Measurements from ENCODE around the gene SOHLH2.

The SOHLH2 gene, protein sequence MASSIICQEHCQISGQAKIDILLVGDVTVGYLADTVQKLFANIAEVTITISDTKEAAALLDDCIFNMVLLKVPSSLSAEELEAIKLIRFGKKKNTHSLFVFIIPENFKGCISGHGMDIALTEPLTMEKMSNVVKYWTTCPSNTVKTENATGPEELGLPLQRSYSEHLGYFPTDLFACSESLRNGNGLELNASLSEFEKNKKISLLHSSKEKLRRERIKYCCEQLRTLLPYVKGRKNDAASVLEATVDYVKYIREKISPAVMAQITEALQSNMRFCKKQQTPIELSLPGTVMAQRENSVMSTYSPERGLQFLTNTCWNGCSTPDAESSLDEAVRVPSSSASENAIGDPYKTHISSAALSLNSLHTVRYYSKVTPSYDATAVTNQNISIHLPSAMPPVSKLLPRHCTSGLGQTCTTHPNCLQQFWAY

DNA sequence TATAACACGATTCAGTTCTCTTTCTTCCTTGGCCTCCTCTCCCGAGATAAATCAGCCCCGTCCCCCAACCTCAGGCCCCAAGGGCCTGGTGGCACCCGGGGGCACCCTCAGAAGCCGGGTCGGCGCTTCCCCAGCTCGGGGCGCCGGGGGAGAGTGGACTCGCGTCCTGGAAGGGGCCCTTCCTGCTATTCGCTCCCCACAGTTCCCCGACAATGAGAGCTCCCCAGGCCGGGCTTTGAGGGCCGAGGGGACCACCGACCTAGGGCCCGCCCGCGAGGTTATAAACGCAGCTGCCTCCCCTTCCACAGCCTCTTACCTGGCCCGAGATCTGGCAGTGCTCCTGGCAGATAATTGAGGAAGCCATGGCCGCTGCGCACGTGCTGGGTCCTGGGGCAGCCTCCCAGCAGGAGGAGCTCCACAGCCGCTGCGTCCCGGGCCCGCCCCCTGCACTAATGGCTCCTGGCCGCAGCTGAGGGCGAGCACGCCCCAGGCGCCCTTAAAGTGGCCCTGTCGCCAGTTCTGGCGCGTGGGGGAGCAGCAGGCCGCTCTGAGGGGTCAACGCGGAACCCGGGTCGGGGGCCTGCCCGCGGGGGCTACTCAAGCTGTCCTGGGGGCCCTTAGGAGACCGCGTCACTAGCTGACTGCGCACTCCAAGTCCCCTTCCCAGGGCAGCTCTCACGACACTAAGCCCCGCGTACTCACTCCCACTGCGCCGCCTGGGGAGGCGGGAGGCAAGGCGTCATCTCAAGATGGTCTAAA is at the start of gene SOHLH2:
SOHLH2 (minus strand) TSS at position 394 of the 759 bp plus-strand sequence; CDS start at position 364, 30 bp downstream.
- FAIRE-seq = no peak

DNA sequence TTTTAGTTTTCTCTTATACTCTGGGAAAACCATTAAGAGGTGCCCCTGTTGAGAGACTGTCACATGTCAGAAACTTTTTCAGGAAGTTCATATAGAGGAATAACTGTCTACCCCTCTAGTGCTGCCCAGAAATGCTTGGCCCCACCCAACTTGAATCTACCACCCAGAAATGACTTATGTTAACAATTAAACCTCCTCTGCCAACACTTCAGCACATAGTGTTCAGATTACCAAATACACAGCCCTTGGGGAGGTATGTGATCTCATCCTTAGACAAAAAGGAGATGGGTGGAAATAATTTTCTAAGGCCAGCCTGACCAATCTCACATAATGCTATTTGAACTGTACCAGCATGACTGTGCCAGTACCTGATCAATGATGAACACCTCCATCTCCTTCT is 47.6 kb upstream of the SOHLH2 start:
- no peak for FAIRE-seq

DNA sequence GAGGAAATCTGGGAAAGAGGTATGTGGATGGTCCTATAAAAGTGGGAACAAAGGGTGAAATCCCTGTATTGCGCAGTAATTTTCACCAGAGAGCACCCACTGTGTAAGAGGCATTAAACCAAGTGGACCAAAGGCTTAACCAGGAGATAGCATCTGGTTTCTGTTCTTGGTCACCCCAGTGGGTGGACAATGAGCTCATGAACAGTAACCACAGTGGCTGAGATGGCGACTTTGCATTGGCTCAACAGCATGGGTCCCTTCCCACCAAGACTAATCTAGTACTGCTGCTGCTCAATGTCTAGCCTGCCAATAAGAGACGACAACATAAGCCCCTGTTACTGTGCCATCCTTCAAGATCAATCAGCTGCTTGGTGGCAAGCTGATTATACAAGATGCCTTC is 46.7 kb upstream of the SOHLH2 start:
- FAIRE-seq = no peak

DNA sequence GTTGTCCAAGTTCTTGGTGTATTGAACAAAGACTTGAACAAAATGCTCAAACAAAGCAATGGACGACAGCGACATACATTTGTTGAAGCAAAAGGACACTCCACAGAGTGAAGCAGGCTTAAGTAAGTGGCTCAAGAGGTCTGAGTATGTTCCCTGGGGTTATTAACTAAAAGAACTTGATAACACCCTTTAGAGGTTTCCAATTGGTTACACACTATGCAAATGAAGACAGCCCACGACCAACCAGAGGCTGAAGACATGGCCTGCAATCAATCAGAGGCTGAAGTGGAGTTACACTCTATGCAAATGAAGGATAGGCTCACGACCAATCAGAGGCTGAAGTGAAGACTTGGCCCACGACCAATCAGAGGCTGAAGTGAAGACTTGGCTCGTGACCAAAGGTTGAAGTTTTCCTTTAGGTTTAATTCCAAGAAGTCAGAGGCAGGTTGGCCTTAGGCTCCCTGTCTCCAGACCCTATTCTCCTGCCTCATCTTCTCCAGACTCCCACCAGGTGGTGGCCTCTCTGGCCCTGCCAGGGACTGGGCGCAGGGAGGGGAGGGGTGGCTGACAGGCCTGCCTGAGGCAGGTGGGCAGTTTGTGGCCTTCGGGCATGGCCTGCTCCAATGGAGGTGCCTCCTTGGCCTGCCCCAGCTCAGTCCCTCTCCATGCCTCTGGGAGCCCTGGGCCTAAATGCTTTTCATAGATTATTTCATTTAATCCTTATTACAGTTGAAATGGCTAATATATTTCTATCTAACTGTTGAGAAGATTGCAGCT is 45.2 kb upstream of the SOHLH2 start:
- no peak for FAIRE-seq

DNA sequence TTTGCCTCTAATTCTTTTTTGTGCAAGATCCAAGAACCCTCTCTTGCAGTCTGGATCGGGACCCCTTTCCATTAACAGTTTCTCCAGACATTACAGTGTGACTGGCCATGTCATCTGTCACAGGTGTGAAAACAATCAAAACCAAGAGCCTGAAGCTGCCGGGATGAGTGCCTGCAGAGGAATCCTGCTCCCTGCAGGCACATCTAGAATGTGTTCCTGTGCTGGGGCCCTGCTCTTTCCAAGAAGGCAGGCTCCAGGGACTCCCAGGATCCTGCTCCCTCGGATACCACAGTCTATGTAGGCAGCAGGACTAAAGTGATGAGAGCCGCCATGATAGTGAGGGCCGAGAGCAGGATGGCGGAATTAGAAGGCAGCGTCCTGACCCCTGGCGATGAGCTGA is 44.5 kb upstream of the SOHLH2 start:
- no peak for FAIRE-seq

DNA sequence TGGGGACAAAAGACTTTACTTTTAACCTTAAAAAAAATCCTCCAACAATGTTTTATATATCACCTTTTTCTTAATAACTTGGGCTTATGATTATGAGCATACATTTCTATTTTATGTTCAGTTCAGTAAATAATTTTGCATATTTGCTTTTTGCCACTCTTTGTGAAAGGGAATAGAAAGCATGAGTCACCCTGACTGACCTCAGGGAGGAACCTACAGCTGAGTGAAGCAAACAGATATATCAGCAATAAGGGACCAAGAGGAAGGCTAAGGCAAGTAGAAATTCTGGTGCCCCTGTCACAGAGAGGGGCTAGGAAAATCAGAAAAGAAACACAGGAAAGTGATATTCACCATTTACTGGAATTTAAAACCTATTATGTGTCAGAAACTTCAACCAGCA is 37.2 kb upstream of the SOHLH2 start:
- FAIRE-seq = no peak

DNA sequence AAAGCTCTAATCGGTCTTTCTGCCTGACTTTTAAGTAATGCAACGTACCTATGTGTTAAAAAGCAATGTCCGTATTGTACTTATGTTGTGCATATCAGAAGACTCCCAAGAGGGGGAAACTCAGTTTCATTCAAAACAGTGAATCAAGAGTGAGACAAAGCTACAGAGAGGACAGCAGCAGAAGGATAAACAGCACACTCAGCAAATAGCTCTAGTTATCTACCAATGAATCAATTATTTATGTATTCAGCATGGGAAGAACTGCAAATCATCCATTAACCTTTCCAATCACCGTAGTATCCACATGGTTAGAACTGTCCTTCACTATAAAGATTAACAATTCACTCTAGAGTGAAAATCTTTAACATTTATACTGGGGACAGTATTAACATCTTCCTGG is 36.7 kb upstream of the SOHLH2 start:
- FAIRE-seq = no peak

DNA sequence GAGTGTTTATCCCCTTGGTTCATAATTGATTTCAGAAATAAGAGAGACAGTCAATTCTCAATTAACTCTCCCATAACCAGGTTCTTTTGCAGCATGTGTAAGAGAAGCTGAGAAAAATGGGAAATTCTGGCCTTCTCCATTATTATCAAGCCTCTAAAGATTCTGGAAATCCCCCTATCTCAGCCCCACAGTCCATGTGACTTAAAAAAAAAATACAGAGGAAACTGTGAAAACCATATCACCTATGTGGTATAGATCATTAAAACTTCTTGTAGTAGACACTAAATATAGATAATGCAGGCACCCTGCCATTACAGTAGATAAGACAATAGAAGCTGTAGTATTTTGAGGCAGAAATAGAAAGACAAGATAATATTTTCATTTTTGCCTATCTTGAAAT is 34.3 kb upstream of the SOHLH2 start:
- no peak for FAIRE-seq

DNA sequence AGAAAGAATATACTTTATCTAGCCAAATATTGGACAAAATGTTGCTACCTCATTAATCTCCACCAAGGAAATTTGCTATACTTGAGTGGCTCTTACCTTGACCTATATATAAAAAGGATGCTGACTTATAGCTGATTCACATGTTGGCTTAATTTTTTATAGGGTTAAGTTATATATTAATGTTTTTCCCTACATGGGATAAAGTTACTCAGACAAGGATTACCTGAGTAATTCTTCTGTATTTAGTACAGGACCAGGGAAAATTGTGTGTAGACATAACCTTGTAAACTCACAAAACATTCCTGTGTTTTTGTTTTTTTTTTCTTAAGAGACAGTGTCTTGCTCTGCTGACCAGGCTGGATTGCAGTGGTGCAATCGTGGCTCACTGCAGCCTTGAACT is 30.6 kb upstream of the SOHLH2 start:
- no peak for FAIRE-seq

DNA sequence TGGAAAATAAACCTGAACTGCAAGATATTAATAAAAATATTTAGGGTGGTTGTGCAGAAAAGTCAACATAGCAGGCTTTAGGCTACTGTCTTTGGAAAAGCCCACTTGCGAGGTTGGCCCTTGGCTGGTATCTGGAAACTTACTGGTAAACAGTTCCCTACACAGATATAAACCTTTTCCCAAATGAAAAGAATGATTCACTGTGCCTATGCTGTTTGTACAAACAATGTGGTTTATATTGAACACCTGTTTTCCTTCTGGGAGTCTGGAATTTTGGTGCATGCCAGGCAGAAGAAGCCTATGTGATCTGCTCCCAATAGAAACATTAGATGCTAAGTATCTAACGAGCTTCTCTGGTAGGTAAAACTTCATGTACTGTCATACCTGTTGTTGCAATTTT is 29.7 kb upstream of the SOHLH2 start:
- FAIRE-seq = no peak

DNA sequence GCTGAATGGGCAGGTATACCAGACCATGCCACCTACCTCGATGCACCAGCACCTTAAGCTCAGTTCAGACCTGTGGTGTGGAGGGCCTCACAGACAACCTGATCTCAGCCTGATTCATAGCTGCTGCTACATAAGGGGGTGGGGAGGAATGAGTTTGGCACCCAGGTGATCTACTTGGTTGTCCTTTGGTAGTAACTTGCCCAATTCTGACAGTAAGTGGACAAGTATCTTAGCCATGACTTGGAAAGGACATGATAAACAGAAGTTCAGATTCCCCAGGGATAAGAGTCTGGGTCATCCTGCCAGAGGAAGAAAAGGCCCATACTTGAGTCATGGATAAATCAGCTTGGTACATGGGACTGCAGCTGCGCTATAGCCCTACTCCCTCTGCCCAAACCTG is 28.4 kb upstream of the SOHLH2 start:
- FAIRE-seq = no peak

DNA sequence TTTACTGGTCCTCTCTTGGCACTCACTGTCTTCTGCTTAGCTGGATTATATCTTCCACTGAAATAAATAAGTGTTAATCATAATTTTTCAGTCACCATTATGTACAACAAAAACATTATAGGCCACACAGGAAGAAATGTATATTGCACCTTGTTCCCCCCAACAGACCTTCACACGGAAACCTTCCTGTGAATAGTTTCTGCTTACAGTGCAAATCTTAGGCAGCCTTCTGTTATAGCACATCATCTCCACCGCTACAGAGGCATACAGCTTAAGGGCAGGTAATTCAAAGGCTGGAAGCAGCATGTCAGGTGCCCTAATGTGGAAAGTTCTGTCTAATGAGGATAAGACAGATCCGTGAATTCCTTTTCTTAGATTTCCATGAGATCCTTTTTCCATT is 16.9 kb upstream of the SOHLH2 start:
- no peak for FAIRE-seq

DNA sequence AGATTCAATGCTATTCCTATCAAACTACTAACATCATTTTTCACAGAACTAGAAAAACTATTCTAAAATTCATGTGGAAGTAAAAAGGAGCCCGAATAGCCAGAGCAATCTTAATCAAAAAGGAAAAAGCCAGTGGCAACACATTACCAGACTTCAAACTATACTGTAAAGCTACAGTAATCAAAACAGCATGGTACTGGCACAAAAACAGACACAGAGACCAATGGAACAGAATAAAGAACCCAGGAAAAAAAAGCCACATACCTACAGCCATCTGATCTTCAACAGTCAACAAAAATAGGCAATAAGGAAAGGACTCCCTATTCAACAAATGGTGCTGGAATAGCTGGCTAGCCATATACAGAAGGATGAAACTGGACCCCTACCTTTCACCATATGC is 10.4 kb upstream of the SOHLH2 start:
- no peak for FAIRE-seq

DNA sequence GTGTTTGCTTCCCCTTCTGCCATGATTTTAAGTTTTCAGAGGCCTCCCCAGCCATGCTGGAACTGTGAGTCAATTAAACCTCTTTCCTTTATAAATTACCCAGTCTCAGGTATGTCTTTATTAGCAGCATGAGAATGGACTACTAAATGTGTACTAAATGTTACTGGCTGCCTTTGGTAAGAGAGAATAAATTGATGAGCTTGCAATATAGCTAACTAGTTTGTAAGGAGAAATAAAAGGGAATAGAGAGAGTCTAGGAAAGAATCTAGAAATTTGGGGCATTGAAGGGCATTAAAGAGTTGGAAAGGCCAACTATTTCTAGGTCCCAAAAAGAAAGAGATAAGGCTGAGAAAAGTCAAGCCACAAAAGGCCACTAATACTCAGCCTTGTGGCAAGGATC is 5.5 kb upstream of the SOHLH2 start:
- FAIRE-seq = no peak

DNA sequence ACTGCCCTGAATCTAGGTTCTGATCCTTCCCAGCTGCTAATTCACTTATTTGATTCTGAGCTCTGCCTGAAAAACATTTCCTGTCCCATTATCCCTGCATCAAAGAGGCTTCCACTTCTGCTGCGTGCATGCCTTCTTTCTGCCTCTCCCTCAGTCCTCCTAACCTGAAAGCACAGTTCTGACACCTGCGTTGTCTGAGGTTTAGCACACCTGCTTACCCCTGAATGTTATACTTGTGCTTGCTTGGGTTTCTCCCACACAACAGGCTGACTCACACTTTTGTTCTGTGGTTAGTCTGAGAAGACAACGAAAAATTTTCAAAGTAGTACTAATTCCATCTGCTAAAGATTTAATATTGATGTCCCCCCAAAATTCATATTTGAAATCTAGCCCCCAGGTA is 3.1 kb upstream of the SOHLH2 start:
- no peak for FAIRE-seq

DNA sequence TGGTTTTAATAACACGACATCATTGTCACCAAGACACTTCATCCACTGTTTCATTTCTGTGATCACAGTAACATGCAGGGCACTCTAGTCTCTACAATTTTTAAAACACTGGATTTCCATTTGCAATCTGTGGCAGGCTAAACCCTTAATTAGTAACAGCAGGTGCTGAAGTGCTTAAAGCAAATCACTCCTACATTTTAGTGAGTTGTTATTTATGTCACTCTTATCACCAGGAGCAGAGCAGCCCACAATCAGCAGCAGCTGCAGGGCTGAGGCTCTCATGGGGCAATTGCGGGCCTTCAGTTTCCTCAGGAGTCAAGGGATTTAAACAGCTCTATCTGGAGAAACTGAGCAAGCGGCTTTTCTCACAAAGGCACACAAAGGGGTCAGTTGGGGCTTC is 1.6 kb downstream of the SOHLH2 start:
- FAIRE-seq = no peak

DNA sequence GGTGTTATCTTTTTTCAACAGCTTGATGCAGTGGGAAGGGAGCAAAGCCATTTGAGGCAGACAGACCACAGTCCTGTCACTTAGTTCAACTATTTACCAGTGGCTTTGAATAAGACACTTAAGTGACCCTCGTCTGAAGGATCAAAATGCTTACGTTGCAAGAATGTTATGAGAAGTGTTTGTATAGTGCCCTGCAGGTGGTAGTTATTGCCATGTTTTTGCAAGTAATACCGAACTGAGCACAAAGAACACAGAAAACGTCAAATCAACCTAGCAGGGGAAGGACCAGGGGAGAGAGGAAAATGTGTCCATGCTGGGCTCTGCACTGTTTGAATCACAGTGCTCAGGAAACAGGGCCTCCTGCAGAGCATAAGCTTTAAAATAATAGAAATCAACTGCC is 2.8 kb downstream of the SOHLH2 start:
- FAIRE-seq = no peak

DNA sequence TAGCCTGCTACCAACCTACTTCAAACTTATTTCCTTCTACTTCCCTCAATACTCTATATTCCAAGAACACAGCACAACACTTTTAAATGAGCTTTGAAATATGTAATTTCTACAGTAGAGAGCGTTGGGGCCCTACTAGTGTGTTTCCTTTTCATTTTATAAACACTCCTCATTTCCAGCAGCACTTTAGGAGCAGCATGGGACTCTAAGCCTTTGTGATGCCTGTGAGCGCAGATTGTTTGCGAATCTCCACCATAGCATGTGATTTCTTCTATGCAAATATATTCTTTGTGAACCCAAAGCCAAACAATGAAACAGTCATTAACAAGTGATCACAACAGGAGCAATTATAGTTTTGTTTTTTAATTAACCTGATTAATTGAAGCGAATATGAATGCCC is 3.6 kb downstream of the SOHLH2 start:
- no peak for FAIRE-seq

DNA sequence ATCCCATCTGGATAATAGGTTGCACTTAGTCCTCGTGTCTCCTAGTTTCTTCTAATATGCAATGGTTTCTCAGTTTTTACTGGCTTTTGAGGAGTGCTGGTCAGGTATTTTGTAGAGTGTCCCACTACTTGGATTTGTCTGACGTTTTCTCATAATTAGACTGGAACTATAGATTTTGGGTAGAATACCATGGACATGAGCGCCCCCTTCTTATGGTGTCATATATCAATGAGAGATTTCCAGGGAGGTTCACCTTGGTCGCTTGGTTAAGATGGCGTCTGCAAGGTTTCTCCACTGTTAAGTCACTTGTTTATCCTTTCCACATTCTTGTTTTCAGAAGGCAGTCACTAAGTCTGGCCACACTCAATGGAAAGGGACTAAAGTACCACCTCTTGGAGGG is 6.7 kb downstream of the SOHLH2 start:
- FAIRE-seq = no peak

DNA sequence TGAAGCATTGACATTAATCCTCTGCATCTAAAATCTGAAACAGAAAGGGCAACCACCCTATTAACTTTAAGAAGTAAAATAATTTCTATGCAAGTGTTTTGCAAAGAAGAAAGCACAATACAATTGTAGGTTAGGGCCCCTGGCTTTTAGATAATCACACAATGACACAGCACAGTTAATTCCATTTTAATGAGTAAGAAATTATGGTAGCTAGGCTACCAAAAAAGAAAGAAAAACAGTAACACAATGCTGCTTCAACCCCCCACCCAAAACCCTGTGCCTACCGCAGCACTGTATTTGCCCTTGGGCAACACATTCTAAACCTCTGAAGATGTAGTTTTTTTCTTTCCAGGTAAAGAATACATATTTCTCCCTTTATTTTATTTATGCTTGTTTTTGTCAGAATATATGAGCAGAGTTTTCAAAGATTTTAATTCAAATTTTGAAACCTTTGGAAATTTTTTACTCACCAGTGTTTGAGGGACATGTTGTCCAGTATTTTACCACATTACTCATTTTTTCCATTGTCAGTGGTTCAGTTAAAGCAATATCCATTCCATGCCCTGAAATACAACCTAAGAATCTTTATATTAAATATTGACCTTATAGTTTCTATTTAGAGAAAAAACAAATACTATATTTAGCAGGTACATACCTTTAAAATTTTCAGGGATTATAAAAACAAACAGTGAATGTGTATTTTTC is 21.1 kb downstream of the SOHLH2 start:
- no peak for FAIRE-seq

DNA sequence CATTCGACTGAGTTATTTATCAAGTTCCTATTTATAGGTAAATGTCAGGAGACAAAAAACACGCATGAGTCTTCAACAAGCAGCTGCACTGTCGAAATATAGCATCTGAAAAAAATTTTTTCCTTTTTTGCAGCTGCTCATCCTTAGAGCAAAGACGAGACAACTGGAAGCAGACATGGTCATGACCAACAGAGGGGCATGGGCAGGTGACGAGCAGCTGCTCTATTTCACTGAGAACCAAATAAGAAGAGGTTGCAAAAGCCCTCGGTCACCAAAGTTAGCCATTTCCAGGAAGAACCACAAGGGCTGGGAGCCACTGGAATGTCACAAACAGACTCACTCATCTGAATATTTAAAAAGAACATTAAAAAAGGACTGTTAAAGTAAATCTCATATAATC is 22.2 kb downstream of the SOHLH2 start:
- FAIRE-seq = no peak

DNA sequence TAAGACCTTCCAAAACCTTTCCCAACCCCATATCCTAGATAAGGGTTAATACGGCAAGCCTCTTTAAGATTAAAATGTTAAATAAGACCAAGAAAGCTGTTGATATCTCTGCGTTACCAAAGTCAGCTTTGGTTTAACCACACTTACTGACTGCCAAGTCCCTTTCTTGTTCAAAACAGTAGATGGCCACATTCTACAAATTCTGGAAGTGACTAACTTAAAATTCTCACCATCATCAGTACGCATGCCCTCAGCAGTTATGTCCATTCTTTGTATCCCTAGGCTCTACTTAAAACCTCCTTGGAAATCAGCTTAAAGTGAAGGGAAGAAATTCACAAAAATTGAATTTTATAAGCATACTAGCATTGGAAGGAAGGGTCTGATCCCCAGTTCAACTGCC is 23.6 kb downstream of the SOHLH2 start:
- FAIRE-seq = no peak

DNA sequence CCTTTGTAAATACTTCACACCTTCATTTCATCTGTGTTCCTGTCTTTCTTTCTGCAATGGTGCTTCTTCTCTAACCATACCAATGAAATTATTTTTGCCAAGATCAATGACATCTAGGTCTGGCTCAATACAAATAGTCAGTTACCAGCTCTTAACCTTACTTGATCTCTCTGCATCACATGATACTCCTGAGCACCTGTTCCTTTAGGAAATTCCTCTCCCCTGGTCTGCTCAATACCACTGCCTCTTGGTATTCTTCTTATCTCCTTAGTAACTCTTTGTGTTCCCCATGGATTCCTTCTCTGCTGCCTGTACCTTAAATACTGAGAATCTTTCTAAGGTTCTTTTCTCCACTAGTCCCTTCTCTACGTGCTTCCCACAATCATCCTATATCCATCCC is 25.9 kb downstream of the SOHLH2 start:
- no peak for FAIRE-seq

All from islet of Langerhans (tissue), 1 donor.